ENCODE results near the gene OTUD7B. TPM values are rescaled to one million over a fixed set of nuclear protein-coding genes. Genes with fewer than 3 reads are reported as not detected.
A peak's percentile ranks its signal among the peaks of the same experiment; 100 is the strongest.
"Not testable (repeated sequence)": the region's sequence is repeated elsewhere in the genome, so short reads cannot be mapped to it uniquely, and the experiment has no call there.

Gene OTUD7B
- total RNA-seq, result 10 to 100 TPM; 17.0 to 25.2 (median 19.5) TPM
- polyA plus RNA-seq, result 1 to 10 TPM; 6.0 to 9.4 (median 8.6) TPM

DNA sequence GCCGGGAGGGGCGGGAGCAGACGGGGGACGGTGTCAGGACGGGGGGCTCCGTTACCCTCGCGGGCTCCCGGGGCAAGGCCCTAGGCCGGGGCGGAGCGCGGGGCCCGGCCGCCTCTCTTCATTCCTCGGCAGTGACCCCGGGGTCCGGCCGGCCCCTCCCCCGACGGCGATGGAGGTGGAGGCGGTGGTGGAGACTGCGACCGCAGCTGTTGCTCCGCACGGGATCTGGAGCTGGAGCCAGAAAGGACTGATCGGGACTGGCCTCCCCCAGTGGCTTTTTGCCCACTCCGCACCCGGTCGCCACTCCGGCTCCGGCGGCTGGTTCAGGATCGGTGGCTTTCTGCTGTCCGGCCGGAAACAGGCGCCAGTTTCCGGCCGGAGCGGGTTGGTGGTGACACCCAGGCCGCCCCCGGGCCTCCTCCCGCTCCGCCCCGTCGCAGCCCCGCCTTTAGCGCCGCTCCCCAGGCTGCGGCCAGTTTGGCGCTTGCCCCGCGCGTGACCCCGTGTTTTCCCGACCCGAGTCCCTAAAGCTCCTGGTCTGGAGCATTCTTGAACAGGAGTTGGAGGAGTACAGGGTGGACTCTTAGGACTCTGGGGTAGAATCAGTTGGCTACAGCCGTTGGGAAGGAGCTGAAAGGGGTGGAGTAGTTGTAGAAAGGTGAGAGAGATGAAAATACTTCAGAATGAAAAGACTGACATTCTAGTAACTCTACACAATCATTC lies at the start of gene OTUD7B:
Gene OTUD7B (minus strand): TSS at position 334 of the 723 bp plus-strand sequence. CDS start 33,216 bp downstream, outside the sequence.
- peak within 1 kb of the TSS; percentile 96 to 99 (median 98) for H3K27ac ChIP-seq
- peaks cover 0 to 12% (median 0%) of the 10 kb centered on the region in 4 donors for H3K36me3 ChIP-seq
- intact Hi-C loops (cut with DNase I), result no loop called here
- DNase-seq, result peak; percentile 94
- H3K4me3 ChIP-seq, result peak within 1 kb of the TSS; percentile 89 to 92 (median 90)
- WGBS, 2 donors, result 0 to 1% methylated on average over 59 of the region's 59 CpGs
- H3K27me3 ChIP-seq, result no peaks in the 10 kb centered on the region
- no peaks in the 10 kb centered on the region for H3K9me3 ChIP-seq
- peaks cover 0 to 45% (median 36%) of the 10 kb centered on the region in 4 donors for H3K4me1 ChIP-seq
- TF ChIP-seq POLR2AphosphoS5 (IDR thresholded peaks at IDR 0.05) (peak; percentile 83 to 91 (median 86)), EP300 (IDR thresholded peaks at IDR 0.05) (peak in 1 of 4 donors; percentile 6), POLR2A (IDR thresholded peaks at IDR 0.05) (peak; percentile 74 to 75), CTCF (IDR thresholded peaks at IDR 0.05) (no peak)

GRCh38 chr1:150060260-150060659 lies 49.7 kb upstream of the OTUD7B start:
- WGBS, 2 donors, result 72 to 84% methylated on average over 4 of the region's 4 CpGs

GRCh38 chr1:150056407-150056806 lies 45.9 kb upstream of the OTUD7B start:
- no peaks in the 10 kb centered on the region for H3K9me3 ChIP-seq
- H3K4me3 ChIP-seq, result no peak overlapping the region
- no peaks in the 10 kb centered on the region for H3K27me3 ChIP-seq
- whole genome bisulfite sequencing, 2 donors, result 79 to 82% methylated on average over 1 of the region's 1 CpG
- no peaks in the 10 kb centered on the region for H3K36me3 ChIP-seq
- H3K27ac ChIP-seq, result no peak overlapping the region
- H3K4me1 ChIP-seq, result peaks cover 0 to 8% (median 6%) of the 10 kb centered on the region in 4 donors
- TF ChIP-seq CTCF (IDR thresholded peaks at IDR 0.05) (no peak), POLR2A (IDR thresholded peaks at IDR 0.05) (no peak), EP300 (IDR thresholded peaks at IDR 0.05) (no peak), POLR2AphosphoS5 (IDR thresholded peaks at IDR 0.05) (no peak)
- intact Hi-C loops (cut with DNase I), result no loop called here
- DNase-seq, result no peak

More at GRCh38 chr1:150060260-150060659, 49.7 kb upstream of the OTUD7B start:
- H3K36me3 ChIP-seq, result no peaks in the 10 kb centered on the region
- peaks cover 0 to 21% (median 12%) of the 10 kb centered on the region in 4 donors for H3K4me1 ChIP-seq
- no peaks in the 10 kb centered on the region for H3K9me3 ChIP-seq
- H3K27ac ChIP-seq, result peak overlapping the region; percentile 34 to 79 (median 74)
- intact Hi-C loops (cut with DNase I), result loop anchor here (10.0 kb wide), 1 partner anchor 175 kb away; a partner anchor contains a TSS
- no peaks in the 10 kb centered on the region for H3K27me3 ChIP-seq
- DNase-seq, result no peak
- TF ChIP-seq CTCF (IDR thresholded peaks at IDR 0.05), result no peak
- no peak for TF ChIP-seq POLR2A (IDR thresholded peaks at IDR 0.05)
- no peak for TF ChIP-seq EP300 (IDR thresholded peaks at IDR 0.05)
- no peak for TF ChIP-seq POLR2AphosphoS5 (IDR thresholded peaks at IDR 0.05)
- H3K4me3 ChIP-seq, result no peak overlapping the region

DNA sequence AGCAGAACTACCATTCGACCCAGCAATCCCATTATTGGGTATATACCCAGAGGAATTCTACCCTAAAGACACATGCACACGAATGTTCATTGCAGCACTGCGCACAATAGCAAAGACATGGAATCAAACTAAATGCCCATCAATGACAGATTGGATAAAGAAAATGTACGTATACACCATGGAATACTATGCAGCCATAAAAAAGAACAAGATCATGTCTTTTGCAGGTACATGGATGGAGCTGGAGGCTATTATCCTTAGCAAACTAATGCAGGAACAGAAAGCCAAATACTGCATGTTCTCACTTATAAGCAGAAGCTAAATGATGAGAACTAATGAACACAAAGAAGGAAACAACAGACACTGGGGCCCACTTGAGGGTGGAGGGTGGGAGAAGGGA lies 45.0 kb upstream of the OTUD7B start:
- H3K27me3 ChIP-seq; H3K27ac ChIP-seq; H3K4me3 ChIP-seq; H3K9me3 ChIP-seq; H3K36me3 ChIP-seq; H3K4me1 ChIP-seq; DNase-seq; intact Hi-C loops (cut with DNase I): not testable (repeated sequence)
- whole genome bisulfite sequencing, 2 donors, result 94 to 96% methylated on average over 4 of the region's 4 CpGs

GRCh38 chr1:150053926-150054325 lies 43.4 kb upstream of the OTUD7B start:
- Histone ChIP-seq H3K4me1 (peaks cover 0 to 9% (median 3%) of the 10 kb centered on the region in 4 donors), H3K36me3 (no peaks in the 10 kb centered on the region), H3K4me3 (no peak overlapping the region), H3K27ac (no peak overlapping the region), H3K27me3 (no peaks in the 10 kb centered on the region), H3K9me3 (no peaks in the 10 kb centered on the region)
- no peak for DNase-seq
- 50 to 66% methylated on average over 3 of the region's 3 CpGs for WGBS, 2 donors
- intact Hi-C loops (cut with DNase I), result no loop called here
- TF ChIP-seq CTCF (IDR thresholded peaks at IDR 0.05), result no peak
- TF ChIP-seq EP300 (IDR thresholded peaks at IDR 0.05), result no peak
- no peak for TF ChIP-seq POLR2AphosphoS5 (IDR thresholded peaks at IDR 0.05)
- no peak for TF ChIP-seq POLR2A (IDR thresholded peaks at IDR 0.05)

- DNase-seq; H3K27me3 ChIP-seq; H3K27ac ChIP-seq; H3K9me3 ChIP-seq; intact Hi-C loops (cut with DNase I); H3K4me1 ChIP-seq; H3K4me3 ChIP-seq; H3K36me3 ChIP-seq: not testable (repeated sequence)
- WGBS, 2 donors, result 33 to 37% methylated on average over 3 of the region's 3 CpGs
Observed at GRCh38 chr1:150051905-150052412, 41.4 kb upstream of the OTUD7B start.

Measured in sigmoid colon (tissue), 7 donors.